GM23338 (cell line): ENCODE data around the gene IL1F10. TPM values are rescaled to one million over a fixed set of nuclear protein-coding genes. Genes with fewer than 3 reads are reported as not detected.
A peak's percentile ranks its signal among the peaks of the same experiment; 100 is the strongest.

Source experiments
- ATAC-seq: fragments of 200-7000 bp; cut with Tn5 transposase; 3 replicates; pipeline ENCODE4 v1.9.1; 2020
- DNase-seq: peaks from one replicate; pipeline ENCODE4 v3.0.0-alpha.2; 2015; ENCODE audit warnings: low spot score
- H2AFZ ChIP-seq: fragments of 200-600 bp; sonication (generic); 2 replicates; pipeline ENCODE4 v1.8.0; 2016; ENCODE audit warnings: antibody characterized with exemption, mild to moderate bottlenecking, moderate library complexity
- H3F3A ChIP-seq: fragments of 200-600 bp; sonication (generic); replicated peaks from 2 replicates; pipeline ENCODE4 v1.8.0; 2017; ENCODE audit warnings: antibody characterized with exemption, mixed run types, low read depth
- H3K27ac ChIP-seq: fragments of 200-600 bp; sonication (generic); 2 replicates; pipeline ENCODE4 v1.6.1; 2016; ENCODE audit warnings: low read depth
- H3K27me3 ChIP-seq: fragments of 200-600 bp; sonication (generic); 2 replicates; pipeline ENCODE4 v1.8.0; 2016; ENCODE audit warnings: mild to moderate bottlenecking, mixed run types, moderate library complexity; ENCODE audit not compliant: insufficient read depth
- H3K36me3 ChIP-seq: fragments of 200-600 bp; sonication (generic); 2 replicates; pipeline ENCODE4 v1.8.0; 2016; ENCODE audit warnings: mild to moderate bottlenecking; ENCODE audit not compliant: insufficient read depth
- H3K4me1 ChIP-seq: fragments of 200-600 bp; sonication (generic); 2 replicates; pipeline ENCODE4 v1.8.0; 2016; ENCODE audit warnings: mild to moderate bottlenecking, moderate library complexity; ENCODE audit not compliant: insufficient read depth
- H3K4me2 ChIP-seq: fragments of 200-600 bp; sonication (generic); 2 replicates; pipeline ENCODE4 v1.7.1; 2017; ENCODE audit warnings: mixed run types
- H3K4me3 ChIP-seq: fragments of 200-600 bp; sonication (generic); 2 replicates; pipeline ENCODE4 v1.6.1; 2016; ENCODE audit warnings: mixed run types
- H3K79me2 ChIP-seq: fragments of 200-600 bp; sonication (generic); replicated peaks from 2 replicates; pipeline ENCODE4 v1.8.0; 2017; ENCODE audit warnings: mild to moderate bottlenecking; ENCODE audit not compliant: insufficient read depth
- H3K9me2 ChIP-seq: fragments of 200-600 bp; sonication (generic); 2 replicates; pipeline ENCODE4 v1.8.0; 2017; ENCODE audit not compliant: insufficient read depth
- H4K20me1 ChIP-seq: fragments of 200-600 bp; sonication (generic); replicated peaks from 2 replicates; pipeline ENCODE4 v1.8.0; 2017; ENCODE audit warnings: mild to moderate bottlenecking; ENCODE audit not compliant: insufficient read depth
- H3K27ac Mint-ChIP-seq: 2 replicates; pipeline ENCODE4 v1.8.0; 2020; ENCODE audit warnings: inconsistent platforms, mild to moderate bottlenecking, moderate library complexity, mixed read lengths
- H3K27me3 Mint-ChIP-seq: 3 replicates; pipeline ENCODE4 v1.8.0; 2022; ENCODE audit warnings: low read depth, mild to moderate bottlenecking, moderate library complexity, mixed read lengths, inconsistent platforms; ENCODE audit not compliant: insufficient read depth, poor library complexity
- H3K36me3 Mint-ChIP-seq: 3 replicates; pipeline ENCODE4 v1.8.0; 2021; ENCODE audit warnings: low read depth, mild to moderate bottlenecking, inconsistent platforms, moderate library complexity, mixed read lengths
- H3K4me1 Mint-ChIP-seq: 3 replicates; pipeline ENCODE4 v1.8.0; 2020; ENCODE audit warnings: mild to moderate bottlenecking, inconsistent platforms, mixed read lengths
- H3K4me3 Mint-ChIP-seq: 3 replicates; pipeline ENCODE4 v1.8.0; 2021; ENCODE audit warnings: moderate library complexity, mild to moderate bottlenecking, inconsistent platforms, mixed read lengths
- H3K9me3 Mint-ChIP-seq: 3 replicates; pipeline ENCODE4 v1.8.0; 2020; ENCODE audit warnings: moderate library complexity, mild to moderate bottlenecking, inconsistent platforms, mixed read lengths
- CTCF ChIP-seq, 2 experiments: fragments of 200-600 bp in 1 of 2; sonication (generic) in 1 of 2; conservative IDR thresholded peaks; 2 replicates each; pipeline versions ENCODE4 v1.5.1 to v1.6.1; 2016 to 2017; ENCODE audit warnings: antibody characterized with exemption in 2 of 2, low read depth in 2 of 2, mild to moderate bottlenecking in 2 of 2, moderate library complexity in 1 of 2
- ETS1 ChIP-seq: IDR thresholded peaks from 2 replicates; pipeline ENCODE4 v1.6.1; 2016; ENCODE audit warnings: antibody characterized with exemption
- EZH2phosphoT487 ChIP-seq: fragments of 200-600 bp; sonication (generic); IDR thresholded peaks from one replicate; pipeline ENCODE4 v1.8.1; 2018; ENCODE audit warnings: antibody characterized with exemption; ENCODE audit not compliant: unreplicated experiment
- NANOG ChIP-seq: IDR thresholded peaks from 2 replicates; pipeline ENCODE4 v1.6.1; 2016; ENCODE audit warnings: antibody characterized with exemption, borderline replicate concordance
- REST ChIP-seq: IDR thresholded peaks from one replicate; pipeline ENCODE4 v1.6.1; 2018; ENCODE audit warnings: antibody characterized with exemption; ENCODE audit not compliant: unreplicated experiment
- ZNF114 ChIP-seq: fragments of 250-450 bp; sonication (Bioruptor Pico); IDR thresholded peaks from 2 replicates; pipeline ENCODE4 v1.5.0; 2020; ENCODE audit warnings: mild to moderate bottlenecking, moderate library complexity
- ZNF331 ChIP-seq: fragments of 250-450 bp; sonication (Bioruptor Pico); IDR thresholded peaks from 2 replicates; pipeline ENCODE4 v1.5.0; 2020; ENCODE audit warnings: low read depth, mild to moderate bottlenecking, moderate library complexity
- ZNF462 ChIP-seq: fragments of 250-450 bp; sonication (Bioruptor Pico); IDR thresholded peaks from 2 replicates; pipeline ENCODE4 v1.5.0; 2020; ENCODE audit warnings: mild to moderate bottlenecking, moderate library complexity
- polyA plus RNA-seq: library from polyadenylated mRNA; unstranded; fragments of >200 nt; fragmentation: Nextera tagmentation; extraction: Ambion mirVana; gene quantifications from 2 replicates; pipeline ENCODE4 v1.2.1, GENCODE V29; 2016
- total RNA-seq: library from RNA; depleted of rRNA; stranded (reverse); fragments of >200 nt; shearing (Covaris generic); gene quantifications from 2 replicates; pipeline ENCODE4 v1.2.3, GENCODE V29; 2014

Gene IL1F10
- total and polyA plus RNA-seq, 2 experiments from 2014 or later: not detected

- TF ChIP-seq ZNF462 (CRISPR knock-in tag) (no peak), CTCF (conservative IDR thresholded peaks at IDR 0.05; ENCODE audit: low read depth in 2 of 2) (no peak)
These were observed 2.8 kb downstream of the IL1F10 start (continued) for GRCh38 chr2:113070606-113070975.

GRCh38 chr2:113072584-113072983, 4.8 kb downstream of the IL1F10 start:
- ATAC-seq: no peak
- TF ChIP-seq REST (no peak), ZNF114 (CRISPR knock-in tag) (no peak), NANOG (no peak), EZH2phosphoT487 (no peak), ETS1 (no peak), ZNF331 (CRISPR knock-in tag) (no peak)

More at GRCh38 chr2:113072584-113072983, 4.8 kb downstream of the IL1F10 start:
- Histone ChIP-seq H3K4me2 (no peak overlapping the region), H3K27ac (no peak overlapping the region), H3K9me2 (no peaks in the 10 kb centered on the region), H3K36me3 (no peaks in the 10 kb centered on the region), H3K4me1 (no peaks in the 10 kb centered on the region), H3F3A (no peaks in the 10 kb centered on the region), H4K20me1 (no peaks in the 10 kb centered on the region), H3K27me3 (no peaks in the 10 kb centered on the region), H3K4me3 (no peak overlapping the region), H2AFZ (0 out of 2 replicates have a peak overlapping the region, but pooled peaks have one; percentile 18), H3K79me2 (no peaks in the 10 kb centered on the region)
- Mint-ChIP-seq H3K9me3 (no peaks in the 10 kb centered on the region), H3K27ac (no peak overlapping the region), H3K36me3 (no peaks in the 10 kb centered on the region; the same call in 2 of the 3 replicates), H3K4me1 (no peaks in the 10 kb centered on the region; the same call in 2 of the 3 replicates), H3K27me3 (peaks cover 13% of the 10 kb centered on the region), H3K4me3 (no peak overlapping the region)
- no peak for DNase-seq
